ENCODE results near the gene BHLHE23.

DNA sequence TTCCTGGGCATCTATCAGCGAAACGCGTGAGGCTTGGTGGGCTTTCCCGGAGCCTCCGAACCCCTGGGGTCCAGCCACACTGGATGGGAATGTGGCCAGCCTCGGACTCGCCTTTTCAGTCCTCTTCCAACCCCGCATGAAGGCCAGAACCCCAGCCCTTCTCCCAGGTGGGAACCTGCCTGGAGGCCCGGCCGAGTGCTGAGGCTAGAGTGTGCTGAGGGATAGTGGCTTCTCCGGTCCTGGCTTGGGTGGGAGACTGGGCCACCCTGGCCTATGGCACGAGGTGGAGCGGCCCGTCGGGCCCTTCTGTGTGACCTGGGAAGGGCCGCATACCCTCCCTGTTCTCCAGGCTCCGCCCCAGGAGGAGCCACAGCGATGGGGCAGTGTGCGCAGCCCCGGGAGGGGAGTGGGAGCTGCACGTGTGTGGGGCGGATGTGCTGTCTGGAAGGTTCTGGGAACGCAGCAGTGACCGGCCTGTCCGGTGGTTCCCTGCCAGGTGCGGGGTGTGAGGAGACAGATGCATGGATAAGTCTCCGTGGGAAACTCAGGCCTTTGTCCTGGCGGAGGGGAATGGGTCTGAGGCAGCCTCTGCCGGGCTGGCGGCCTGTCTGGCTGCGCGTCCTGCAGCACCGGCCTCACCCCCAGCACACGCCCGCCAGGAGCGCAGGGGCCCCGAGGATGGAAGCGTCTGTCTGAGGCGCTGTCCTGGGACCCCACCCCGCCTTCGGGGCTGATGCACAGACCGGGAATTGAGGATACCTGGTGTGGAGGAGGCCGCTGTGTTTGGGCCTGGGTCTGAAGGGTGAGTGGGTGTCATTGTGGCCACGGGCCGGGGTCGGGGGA is 1.1 kb upstream of the BHLHE23 start:
- TF ChIP-seq POLR2A (IDR thresholded peaks at IDR 0.05; ENCODE audit: low read depth, low read length) (no peak), POLR2AphosphoS5 (IDR thresholded peaks at IDR 0.05; ENCODE audit: low read depth, low read length) (no peak), POU2F2 (IDR thresholded peaks at IDR 0.05; ENCODE audit: low read depth, low read length) (no peak), PAX5 (IDR thresholded peaks at IDR 0.05; ENCODE audit: insufficient read depth, low read length, severe bottlenecking) (no peak), TAF1 (IDR thresholded peaks at IDR 0.05; ENCODE audit: low read depth, low read length) (no peak), SPI1 (IDR thresholded peaks at IDR 0.05; ENCODE audit: low read depth, low read length) (no peak)
